Thyroid gland (tissue), 4 donors: ENCODE measurements around the gene PAFAH1B1.

Source experiments
- POLR2A ChIP-seq, 2 donors: fragments of 450-650 bp; IDR thresholded peaks; one replicate each; pipeline ENCODE4 v1.6.1; 2017; ENCODE audit warnings: antibody characterized with exemption in 2 of 2, mild to moderate bottlenecking in 2 of 2, moderate library complexity in 1 of 2
- TF ChIP-seq, protein P1 (sequence below), 6 experiments: fragments of 200-600 bp in 3 of 6; fragments of 450-650 bp in 3 of 6; sonication (generic) in 3 of 6; IDR thresholded peaks; one replicate each; pipeline ENCODE4 v1.5.1; 2016 to 2019; ENCODE audit warnings: antibody characterized with exemption in 6 of 6, mild to moderate bottlenecking in 2 of 6, inconsistent platforms in 1 of 6, moderate library complexity in 1 of 6

DNA sequence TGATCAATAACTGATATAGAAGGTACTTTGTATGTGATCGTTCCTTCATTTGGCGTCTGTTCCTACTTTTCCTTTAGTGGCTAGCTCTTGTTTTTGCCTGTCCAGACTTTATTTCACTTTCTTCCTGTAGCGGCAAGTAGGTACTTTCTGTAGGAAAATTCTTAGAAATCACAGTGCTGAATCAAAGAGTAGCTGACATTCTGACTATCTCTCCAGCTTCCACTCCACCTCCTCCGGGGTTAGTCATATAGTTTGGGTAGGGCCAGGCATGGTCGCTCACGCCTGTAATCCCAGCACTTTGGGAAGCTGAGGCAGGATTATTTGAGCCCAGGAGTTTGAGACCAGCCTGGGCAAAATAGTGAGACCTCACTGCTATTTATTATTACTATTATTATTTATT, 29.9 kb upstream of the PAFAH1B1 start:
- TF ChIP-seq, protein P1, sequence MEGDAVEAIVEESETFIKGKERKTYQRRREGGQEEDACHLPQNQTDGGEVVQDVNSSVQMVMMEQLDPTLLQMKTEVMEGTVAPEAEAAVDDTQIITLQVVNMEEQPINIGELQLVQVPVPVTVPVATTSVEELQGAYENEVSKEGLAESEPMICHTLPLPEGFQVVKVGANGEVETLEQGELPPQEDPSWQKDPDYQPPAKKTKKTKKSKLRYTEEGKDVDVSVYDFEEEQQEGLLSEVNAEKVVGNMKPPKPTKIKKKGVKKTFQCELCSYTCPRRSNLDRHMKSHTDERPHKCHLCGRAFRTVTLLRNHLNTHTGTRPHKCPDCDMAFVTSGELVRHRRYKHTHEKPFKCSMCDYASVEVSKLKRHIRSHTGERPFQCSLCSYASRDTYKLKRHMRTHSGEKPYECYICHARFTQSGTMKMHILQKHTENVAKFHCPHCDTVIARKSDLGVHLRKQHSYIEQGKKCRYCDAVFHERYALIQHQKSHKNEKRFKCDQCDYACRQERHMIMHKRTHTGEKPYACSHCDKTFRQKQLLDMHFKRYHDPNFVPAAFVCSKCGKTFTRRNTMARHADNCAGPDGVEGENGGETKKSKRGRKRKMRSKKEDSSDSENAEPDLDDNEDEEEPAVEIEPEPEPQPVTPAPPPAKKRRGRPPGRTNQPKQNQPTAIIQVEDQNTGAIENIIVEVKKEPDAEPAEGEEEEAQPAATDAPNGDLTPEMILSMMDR (IDR thresholded peaks at IDR 0.05): no peak
- no peak for TF ChIP-seq POLR2A (IDR thresholded peaks at IDR 0.05)
